ENCODE results near the gene B3GALNT2. TPM values are rescaled to one million over a fixed set of nuclear protein-coding genes. Genes with fewer than 3 reads are reported as not detected.

Gene B3GALNT2
- total and polyA plus RNA-seq, 2 donors from 2014 or later: 2.0 to 14.4 TPM

DNA sequence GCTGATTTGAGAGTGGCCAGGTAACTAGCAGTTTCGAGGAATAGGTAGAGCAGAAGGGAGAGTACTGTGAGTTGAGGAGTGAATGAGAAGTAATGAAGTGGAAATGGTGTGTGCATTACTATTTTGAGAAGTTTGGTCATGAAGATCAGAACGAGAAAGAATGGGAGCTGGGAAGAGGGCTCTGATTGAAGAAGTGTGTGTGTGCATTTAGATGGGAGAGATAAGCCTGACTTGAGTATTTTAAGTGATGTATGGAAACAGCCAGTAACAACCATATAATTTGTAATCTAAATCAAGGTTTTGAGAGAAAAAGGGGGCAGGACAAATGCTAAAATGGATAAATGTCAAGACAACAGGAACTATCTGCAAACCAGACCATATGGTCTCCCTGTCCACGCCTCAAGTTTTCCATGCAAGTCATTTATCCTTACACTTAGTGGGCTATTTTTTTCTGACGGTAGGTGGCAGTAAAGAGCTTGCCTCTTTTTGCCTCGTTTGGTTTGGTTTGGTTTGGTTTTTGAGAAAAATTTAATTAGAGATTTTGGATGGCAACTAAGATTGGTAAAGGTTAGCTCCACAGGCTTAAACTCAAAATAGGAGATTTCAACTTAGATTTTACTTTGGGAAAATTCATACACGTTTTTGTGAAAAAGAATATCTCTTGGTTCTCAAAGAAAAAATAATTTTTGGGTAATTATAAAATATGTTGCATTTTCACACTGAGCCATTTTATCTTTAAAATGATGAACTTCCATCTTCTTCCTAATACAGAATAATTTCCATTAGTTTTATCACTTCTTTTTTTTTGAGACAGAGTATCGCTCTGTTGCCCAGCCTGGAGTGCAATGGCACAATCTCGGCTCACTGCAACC lies 9.5 kb upstream of the B3GALNT2 start:
- no peak overlapping the region for H3K27ac ChIP-seq (ENCODE audit: low read depth in 2 of 2, low read length in 2 of 2)
- H3K36me3 ChIP-seq (ENCODE audit: control insufficient read depth in 2 of 3, insufficient read depth in 3 of 3, low read length in 3 of 3): no peaks in the 10 kb centered on the region
- H3K4me1 ChIP-seq (ENCODE audit: control insufficient read depth in 2 of 3, insufficient read depth in 2 of 3, low read depth in 1 of 3, low read length in 3 of 3): no peaks in the 10 kb centered on the region
- H3K9me3 ChIP-seq (ENCODE audit: control insufficient read depth in 2 of 3, insufficient read depth in 1 of 3, low read length in 3 of 3): no peaks in the 10 kb centered on the region
- no peak overlapping the region for H3K9ac ChIP-seq (ENCODE audit: low read length in 3 of 3)
- DNase-seq (peak in 3 of 5 donors; percentile 48 to 91 (median 88)), FAIRE-seq (peak; percentile 82)
- TF ChIP-seq, protein P1, sequence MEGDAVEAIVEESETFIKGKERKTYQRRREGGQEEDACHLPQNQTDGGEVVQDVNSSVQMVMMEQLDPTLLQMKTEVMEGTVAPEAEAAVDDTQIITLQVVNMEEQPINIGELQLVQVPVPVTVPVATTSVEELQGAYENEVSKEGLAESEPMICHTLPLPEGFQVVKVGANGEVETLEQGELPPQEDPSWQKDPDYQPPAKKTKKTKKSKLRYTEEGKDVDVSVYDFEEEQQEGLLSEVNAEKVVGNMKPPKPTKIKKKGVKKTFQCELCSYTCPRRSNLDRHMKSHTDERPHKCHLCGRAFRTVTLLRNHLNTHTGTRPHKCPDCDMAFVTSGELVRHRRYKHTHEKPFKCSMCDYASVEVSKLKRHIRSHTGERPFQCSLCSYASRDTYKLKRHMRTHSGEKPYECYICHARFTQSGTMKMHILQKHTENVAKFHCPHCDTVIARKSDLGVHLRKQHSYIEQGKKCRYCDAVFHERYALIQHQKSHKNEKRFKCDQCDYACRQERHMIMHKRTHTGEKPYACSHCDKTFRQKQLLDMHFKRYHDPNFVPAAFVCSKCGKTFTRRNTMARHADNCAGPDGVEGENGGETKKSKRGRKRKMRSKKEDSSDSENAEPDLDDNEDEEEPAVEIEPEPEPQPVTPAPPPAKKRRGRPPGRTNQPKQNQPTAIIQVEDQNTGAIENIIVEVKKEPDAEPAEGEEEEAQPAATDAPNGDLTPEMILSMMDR (IDR thresholded peaks at IDR 0.05; ENCODE audit: borderline replicate concordance, extremely low read depth, insufficient read depth): peak; percentile 87
- no peak overlapping the region for H3K4me3 ChIP-seq (ENCODE audit: low read length in 3 of 3)
- no peaks in the 10 kb centered on the region for H3K27me3 ChIP-seq (ENCODE audit: control insufficient read depth, insufficient read depth, low read length)
- intact Hi-C loops (cut with DNase I): no loop called here

DNA sequence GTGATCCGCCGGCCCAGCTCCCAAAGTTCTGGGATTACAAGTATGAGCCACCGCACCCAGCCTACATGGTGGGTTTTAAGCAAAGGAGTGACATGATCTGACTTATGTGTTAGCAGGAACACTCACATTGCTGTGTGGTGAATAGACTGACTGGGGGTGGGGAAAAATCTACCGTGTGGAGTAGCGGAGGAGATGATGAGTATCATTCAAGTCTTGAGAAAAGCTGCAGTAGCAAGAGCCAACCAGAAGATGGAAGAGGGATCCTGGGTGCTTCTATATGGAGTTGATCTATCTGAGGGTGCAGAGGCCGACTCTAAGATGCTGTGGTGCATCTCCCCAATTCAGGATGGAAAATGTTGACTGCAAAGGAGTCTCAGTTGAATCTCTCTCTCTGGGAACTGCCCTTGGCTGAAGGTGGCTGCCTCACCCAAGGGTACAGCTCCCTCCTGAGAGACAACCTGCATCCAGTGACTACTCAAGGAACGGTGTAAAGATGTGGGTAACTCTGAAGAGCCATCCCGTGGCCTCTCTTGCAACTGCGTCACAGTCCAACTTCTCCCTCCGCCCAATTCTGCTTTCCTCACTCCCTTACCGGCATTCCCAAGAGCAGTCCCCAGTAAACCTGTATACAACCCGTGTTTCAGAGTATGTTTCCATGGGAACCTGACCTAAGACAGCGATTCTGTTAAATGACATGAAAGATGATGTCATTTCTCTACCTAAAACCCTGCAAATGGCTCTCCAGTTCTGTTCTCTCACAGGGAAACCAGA lies 7.4 kb upstream of the B3GALNT2 start:
- no peaks in the 10 kb centered on the region for H3K4me1 ChIP-seq (ENCODE audit: control insufficient read depth in 2 of 3, insufficient read depth in 2 of 3, low read depth in 1 of 3, low read length in 3 of 3)
- no peak overlapping the region for H3K9ac ChIP-seq (ENCODE audit: low read length in 3 of 3)
- intact Hi-C loops (cut with DNase I): no loop called here
- DNase-seq (no peak), FAIRE-seq (no peak)
- TF ChIP-seq, protein P1 (IDR thresholded peaks at IDR 0.05; ENCODE audit: borderline replicate concordance, extremely low read depth, insufficient read depth): no peak
- H3K36me3 ChIP-seq (ENCODE audit: control insufficient read depth in 2 of 3, insufficient read depth in 3 of 3, low read length in 3 of 3): no peaks in the 10 kb centered on the region
- no peak overlapping the region for H3K4me3 ChIP-seq (ENCODE audit: low read length in 3 of 3)
- H3K27me3 ChIP-seq (ENCODE audit: control insufficient read depth, insufficient read depth, low read length): no peaks in the 10 kb centered on the region
- H3K27ac ChIP-seq (ENCODE audit: low read depth in 2 of 2, low read length in 2 of 2): no peak overlapping the region
- no peaks in the 10 kb centered on the region for H3K9me3 ChIP-seq (ENCODE audit: control insufficient read depth in 2 of 3, insufficient read depth in 1 of 3, low read length in 3 of 3)

DNA sequence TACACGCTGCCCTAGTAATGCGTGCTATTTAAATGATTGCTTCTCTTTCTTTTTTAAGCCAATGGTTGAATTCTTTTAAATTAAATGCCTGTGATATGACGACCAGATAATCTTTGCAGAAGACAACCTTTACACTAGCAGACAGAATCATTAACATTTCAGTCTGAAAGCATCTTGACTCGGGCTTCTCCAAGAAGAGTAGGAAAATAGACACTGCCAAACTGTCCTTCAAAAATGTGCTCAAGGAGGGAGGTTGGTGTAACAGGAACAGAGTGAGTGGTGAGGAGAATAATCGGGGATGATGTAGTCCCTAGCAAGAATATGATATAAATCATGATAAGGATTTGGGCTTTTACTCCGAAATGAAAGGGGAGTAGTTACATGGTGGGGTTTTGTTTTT lies 6.6 kb upstream of the B3GALNT2 start:
- FAIRE-seq (no peak), DNase-seq (no peak)
- H3K9me3 ChIP-seq (ENCODE audit: control insufficient read depth in 2 of 3, insufficient read depth in 1 of 3, low read length in 3 of 3): no peaks in the 10 kb centered on the region
- TF ChIP-seq, protein P1 (IDR thresholded peaks at IDR 0.05; ENCODE audit: borderline replicate concordance, extremely low read depth, insufficient read depth): no peak
- no peaks in the 10 kb centered on the region for H3K27me3 ChIP-seq (ENCODE audit: control insufficient read depth, insufficient read depth, low read length)
- no peak overlapping the region for H3K9ac ChIP-seq (ENCODE audit: low read length in 3 of 3)
- H3K4me1 ChIP-seq (ENCODE audit: control insufficient read depth in 2 of 3, insufficient read depth in 2 of 3, low read depth in 1 of 3, low read length in 3 of 3): no peaks in the 10 kb centered on the region
- no peak overlapping the region for H3K27ac ChIP-seq (ENCODE audit: low read depth in 2 of 2, low read length in 2 of 2)
- intact Hi-C loops (cut with DNase I): no loop called here
- no peak overlapping the region for H3K4me3 ChIP-seq (ENCODE audit: low read length in 3 of 3)
- H3K36me3 ChIP-seq (ENCODE audit: control insufficient read depth in 2 of 3, insufficient read depth in 3 of 3, low read length in 3 of 3): no peaks in the 10 kb centered on the region

Measured in kidney (tissue), 14 donors.